Lower leg skin (tissue), 4 donors: ENCODE data around the gene VRK2. TPM values are rescaled to one million over a fixed set of nuclear protein-coding genes. Genes with fewer than 3 reads are reported as not detected.

Experiments
- DNase-seq, 2 donors: peaks; one replicate each; pipeline ENCODE4 v3.0.0-alpha.2; 2019; ENCODE audit warnings: low spot score in 2 of 2
- H3K4me3 ChIP-seq: fragments of 200-600 bp; sonication (generic); 2 replicates; pipeline ENCODE4 v1.5.1; 2017; ENCODE audit warnings: mild to moderate bottlenecking, low read depth; ENCODE audit not compliant: poor library complexity, severe bottlenecking
- POLR2A ChIP-seq, 2 donors: fragments of 450-650 bp; IDR thresholded peaks; one replicate each; pipeline ENCODE4 v1.6.1; 2016 to 2017; ENCODE audit warnings: antibody characterized with exemption in 2 of 2, mild to moderate bottlenecking in 1 of 2, moderate library complexity in 1 of 2
- WGBS, 2 donors: methylation state at CpG; one replicate each; pipeline ENCODE4 v1.1.5; 2018; 5-methylcytosine and 5-hydroxymethylcytosine counted together
- intact Hi-C: fragments of 100-400 bp; cut with DNase I; formaldehyde crosslinking; loops from one replicate; pipeline ENCODE4 v1.15.0; 2023; ENCODE audit warnings: low total_unique reads
- total RNA-seq, 4 donors: library from RNA; depleted of rRNA; stranded (reverse); fragments of >200 nt; gene quantifications; one replicate each; pipeline ENCODE4 v1.1.0, GENCODE V29; 2016
- TF ChIP-seq, protein P1 (sequence below), 3 donors: fragments of 450-650 bp; IDR thresholded peaks; one replicate each; pipeline ENCODE4 v1.5.1; 2016; ENCODE audit warnings: antibody characterized with exemption in 3 of 3, mild to moderate bottlenecking in 3 of 3, moderate library complexity in 2 of 3

Gene VRK2
- total RNA-seq, 4 donors from 2014 or later: 10.7 to 18.3 (median 13.8) TPM

DNA sequence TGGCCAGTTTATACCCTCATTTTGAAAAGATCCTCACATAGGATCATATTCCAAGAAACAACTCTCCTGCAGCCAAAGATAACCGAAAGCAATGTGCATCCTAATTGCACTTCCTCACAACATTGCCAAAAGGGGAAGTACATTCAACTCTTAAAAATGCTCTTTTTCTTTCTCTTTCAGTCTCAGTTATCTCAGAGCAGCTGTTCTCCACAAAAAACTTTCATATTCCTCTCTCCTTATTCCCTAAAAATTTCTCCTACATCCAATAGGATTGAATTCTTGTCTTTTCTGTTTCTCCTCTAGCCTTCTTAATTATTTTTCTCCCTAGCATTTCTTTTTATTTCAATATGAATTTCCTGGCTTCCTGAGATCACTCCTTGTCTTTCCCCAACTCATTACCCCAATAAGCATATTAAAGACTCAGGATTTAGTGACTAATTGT lies 7.4 kb upstream of the VRK2 start:
- no peak overlapping the region for H3K4me3 ChIP-seq
- no peak for DNase-seq
- intact Hi-C loops: no loop called here
- no peak for TF ChIP-seq POLR2A (IDR thresholded peaks at IDR 0.05)
- TF ChIP-seq, protein P1, sequence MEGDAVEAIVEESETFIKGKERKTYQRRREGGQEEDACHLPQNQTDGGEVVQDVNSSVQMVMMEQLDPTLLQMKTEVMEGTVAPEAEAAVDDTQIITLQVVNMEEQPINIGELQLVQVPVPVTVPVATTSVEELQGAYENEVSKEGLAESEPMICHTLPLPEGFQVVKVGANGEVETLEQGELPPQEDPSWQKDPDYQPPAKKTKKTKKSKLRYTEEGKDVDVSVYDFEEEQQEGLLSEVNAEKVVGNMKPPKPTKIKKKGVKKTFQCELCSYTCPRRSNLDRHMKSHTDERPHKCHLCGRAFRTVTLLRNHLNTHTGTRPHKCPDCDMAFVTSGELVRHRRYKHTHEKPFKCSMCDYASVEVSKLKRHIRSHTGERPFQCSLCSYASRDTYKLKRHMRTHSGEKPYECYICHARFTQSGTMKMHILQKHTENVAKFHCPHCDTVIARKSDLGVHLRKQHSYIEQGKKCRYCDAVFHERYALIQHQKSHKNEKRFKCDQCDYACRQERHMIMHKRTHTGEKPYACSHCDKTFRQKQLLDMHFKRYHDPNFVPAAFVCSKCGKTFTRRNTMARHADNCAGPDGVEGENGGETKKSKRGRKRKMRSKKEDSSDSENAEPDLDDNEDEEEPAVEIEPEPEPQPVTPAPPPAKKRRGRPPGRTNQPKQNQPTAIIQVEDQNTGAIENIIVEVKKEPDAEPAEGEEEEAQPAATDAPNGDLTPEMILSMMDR (IDR thresholded peaks at IDR 0.05): no peak
- 3 to 11% methylated on average over 1 of the region's 1 CpG for WGBS, 2 donors

DNA sequence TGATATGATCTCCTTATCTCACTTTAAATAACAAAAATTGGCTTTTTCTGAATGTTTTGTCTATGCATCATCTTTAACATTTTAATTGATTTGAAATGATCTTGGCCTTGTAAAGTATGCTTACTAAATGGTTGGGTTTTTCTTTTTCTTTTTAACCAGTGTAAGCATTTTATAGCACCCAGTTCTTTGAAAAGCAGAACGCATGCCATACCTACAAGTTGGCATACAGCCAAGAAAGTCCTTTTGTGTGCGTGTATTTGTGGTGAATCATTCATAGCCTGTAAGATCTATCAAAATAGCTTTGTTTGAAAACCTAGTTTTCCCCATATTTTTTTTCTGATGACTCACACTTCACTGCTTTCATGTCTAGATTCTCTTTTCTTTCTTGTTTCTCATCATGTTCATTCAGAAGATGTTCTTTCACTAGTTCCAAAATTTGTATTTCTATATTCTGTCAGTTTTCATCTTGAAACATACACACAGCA lies 4.1 kb upstream of the VRK2 start:
- DNase-seq: no peak
- TF ChIP-seq, protein P1 (IDR thresholded peaks at IDR 0.05): peak in 1 of 3 donors; percentile 42
- no peak for TF ChIP-seq POLR2A (IDR thresholded peaks at IDR 0.05)
- intact Hi-C loops: no loop called here
- H3K4me3 ChIP-seq: no peak overlapping the region
- 21 to 22% methylated on average over 2 of the region's 2 CpGs for WGBS, 2 donors

DNA sequence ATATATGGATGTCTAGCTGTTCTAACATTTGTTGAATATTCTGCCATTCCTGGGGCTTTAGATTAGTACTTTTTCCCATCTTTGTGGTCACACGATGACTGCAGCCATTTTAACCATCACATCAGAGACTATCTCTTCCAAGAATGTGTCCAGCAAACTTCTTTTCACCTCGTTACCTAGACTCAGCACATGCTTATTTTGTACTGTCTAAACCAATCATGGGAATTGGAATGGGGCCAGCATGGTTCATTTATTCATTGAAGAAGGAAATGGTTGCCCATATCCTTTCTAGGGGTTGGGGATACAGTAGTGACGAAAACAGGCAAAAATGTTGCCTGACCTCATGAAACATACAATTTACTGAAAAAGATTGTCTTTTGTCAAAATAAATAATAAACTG lies 2.5 kb upstream of the VRK2 start:
- H3K4me3 ChIP-seq: no peak overlapping the region
- no peak for DNase-seq
- intact Hi-C loops: no loop called here
- WGBS, 2 donors: 91 to 93% methylated on average over 3 of the region's 3 CpGs
- TF ChIP-seq, protein P1 (IDR thresholded peaks at IDR 0.05): no peak
- TF ChIP-seq POLR2A (IDR thresholded peaks at IDR 0.05): no peak

DNA sequence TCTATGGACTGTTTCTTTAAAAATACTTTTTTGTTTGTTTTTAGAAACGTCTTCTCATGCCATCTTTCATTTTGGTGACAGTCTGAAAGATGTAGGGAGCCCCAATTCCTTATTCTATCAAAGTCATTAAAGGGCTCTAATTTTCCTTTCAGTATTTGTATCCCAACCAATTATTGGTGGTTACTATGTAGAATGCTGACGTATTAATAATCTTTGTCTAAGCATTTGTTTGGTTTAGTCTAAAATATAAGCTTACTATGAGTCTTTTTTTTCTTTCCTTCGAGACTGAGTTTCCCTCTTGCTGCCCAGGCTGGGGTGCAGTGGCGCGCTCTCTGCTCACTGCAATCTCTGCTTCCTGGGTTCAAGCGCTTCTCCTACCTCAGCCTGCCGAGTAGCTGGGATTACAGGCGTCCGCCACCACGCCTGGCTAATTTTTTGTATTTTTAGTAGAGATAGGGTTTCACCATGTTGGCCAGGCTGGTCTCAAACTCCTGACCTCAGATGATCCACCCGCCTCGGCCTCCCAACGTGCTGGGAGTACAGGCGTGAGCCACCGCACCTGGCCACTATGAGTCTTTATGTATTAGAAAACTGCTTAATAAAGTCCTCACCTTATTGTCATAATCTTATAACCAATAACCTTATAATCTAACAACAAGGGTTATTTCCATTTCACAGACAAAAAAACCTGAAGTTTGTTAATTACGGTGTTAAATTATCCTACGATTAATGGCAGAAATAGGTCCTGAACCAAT lies 849 bp upstream of the VRK2 start:
- intact Hi-C loops: no loop called here
- DNase-seq: no peak

DNA sequence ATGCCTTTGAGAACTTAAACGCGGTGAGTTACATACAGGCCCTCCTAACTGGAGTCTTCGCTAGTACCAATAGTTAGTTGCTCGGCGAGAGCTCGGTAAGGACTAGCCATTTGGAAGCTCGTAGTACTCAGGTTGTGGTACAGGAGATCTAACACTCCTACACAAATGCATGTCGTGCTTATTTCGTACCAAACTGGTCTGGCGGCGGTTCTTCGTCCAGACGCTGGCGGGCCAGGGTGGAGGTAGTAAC lies 346 bp upstream of the VRK2 start:
- WGBS, 2 donors: 1 to 4% methylated on average over 8 to 14 of the region's 14 CpGs
- DNase-seq: no peak
- H3K4me3 ChIP-seq: peak overlapping the region; percentile 59
- no peak for TF ChIP-seq POLR2A (IDR thresholded peaks at IDR 0.05)
- TF ChIP-seq, protein P1 (IDR thresholded peaks at IDR 0.05): no peak
- intact Hi-C loops: no loop called here

More for the DNA sequence above, 849 bp upstream of the VRK2 start:
- WGBS, 2 donors: 76 to 77% methylated on average over 17 of the region's 17 CpGs
- TF ChIP-seq POLR2A (IDR thresholded peaks at IDR 0.05): no peak
- H3K4me3 ChIP-seq: no peak overlapping the region

DNA sequence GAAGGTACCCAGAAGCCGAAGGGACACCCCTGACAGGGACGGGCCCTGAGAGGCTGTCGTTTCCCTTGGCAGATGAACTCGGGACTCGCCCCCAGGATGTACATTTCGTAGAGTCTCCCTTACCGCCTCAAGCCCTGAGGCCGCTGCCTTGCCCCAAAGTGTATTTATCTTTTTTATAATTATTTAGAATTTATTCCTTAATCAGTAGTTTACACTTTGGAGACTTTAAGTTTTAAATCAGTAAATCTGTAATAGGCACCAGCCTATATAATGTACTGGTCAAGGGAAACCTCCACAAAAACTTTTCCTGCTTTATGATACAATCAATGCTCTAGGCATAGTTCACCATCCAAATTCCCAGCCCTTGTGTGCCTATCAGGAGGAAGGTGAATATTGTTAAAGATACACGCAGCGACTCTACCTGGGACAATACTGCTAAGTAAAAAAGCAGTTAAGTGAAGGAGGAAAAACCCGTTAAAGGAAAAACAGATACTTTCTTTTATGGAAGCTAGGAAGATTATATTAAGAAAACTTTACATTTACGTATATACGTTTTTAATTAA lies 848 bp downstream of the VRK2 start:
- TF ChIP-seq POLR2A (IDR thresholded peaks at IDR 0.05): no peak
- TF ChIP-seq, protein P1 (IDR thresholded peaks at IDR 0.05): no peak
- WGBS, 2 donors: 17 to 23% methylated on average over 13 of the region's 13 CpGs
- H3K4me3 ChIP-seq: peak overlapping the region; percentile 59
- no peak for DNase-seq
- intact Hi-C loops: no loop called here
